Upper lobe of left lung (tissue), 6 donors: ENCODE data around the gene HOXA1. TPM values are rescaled to one million over a fixed set of nuclear protein-coding genes. Genes with fewer than 3 reads are reported as not detected.
A peak's percentile ranks its signal among the peaks of the same experiment; 100 is the strongest.

Experiments used
- ATAC-seq, 2 donors: fragments of 200-7000 bp; cut with Tn5 transposase; one replicate each; pipeline ENCODE4 v1.9.1; 2022; ENCODE audit warnings: mild to moderate bottlenecking in 2 of 2, moderate library complexity in 2 of 2; ENCODE audit not compliant: low FRiP score in 2 of 2
- DNase-seq, 2 donors: peaks; one replicate each; pipeline ENCODE4 v3.0.0-alpha.2; 2019 to 2020
- H3K27ac ChIP-seq, 4 donors: fragments of 200-600 bp; sonication (generic); one replicate each; pipeline ENCODE4 v1.5.1; 2016 to 2019
- H3K27me3 ChIP-seq, 4 donors: fragments of 200-600 bp; sonication (generic); one replicate each; pipeline ENCODE4 v1.5.1; 2017 to 2019
- H3K36me3 ChIP-seq, 4 donors: fragments of 200-600 bp; sonication (generic); one replicate each; pipeline ENCODE4 v1.5.1; 2016 to 2019
- H3K4me1 ChIP-seq, 4 donors: fragments of 200-600 bp; sonication (generic); one replicate each; pipeline ENCODE4 v1.5.1; 2018 to 2019
- H3K4me3 ChIP-seq, 4 donors: fragments of 200-600 bp; sonication (generic); one replicate each; pipeline ENCODE4 v1.5.1; 2017 to 2019; ENCODE audit warnings: mild to moderate bottlenecking in 2 of 4, moderate library complexity in 1 of 4
- H3K9me3 ChIP-seq, 4 donors: fragments of 200-600 bp; sonication (generic); one replicate each; pipeline ENCODE4 v1.5.1; 2018 to 2019
- EP300 ChIP-seq, 4 donors: sonication (generic); formaldehyde crosslinking; IDR thresholded peaks; one replicate each; pipeline ENCODE4 v1.5.1; 2017; ENCODE audit warnings: antibody characterized with exemption in 4 of 4, control low read depth in 2 of 4
- POLR2A ChIP-seq, 4 donors: fragments of 450-650 bp; IDR thresholded peaks; one replicate each; pipeline ENCODE4 v1.5.1; 2016 to 2017; ENCODE audit warnings: antibody characterized with exemption in 4 of 4, mild to moderate bottlenecking in 2 of 4
- POLR2AphosphoS5 ChIP-seq, 2 donors: sonication (generic); formaldehyde crosslinking; IDR thresholded peaks; one replicate each; pipeline ENCODE4 v1.5.1; 2017; ENCODE audit warnings: antibody characterized with exemption in 2 of 2
- WGBS, 2 donors: methylation state at CpG; one replicate each; pipeline ENCODE4 v1.1.5; 2017 to 2018; 5-methylcytosine and 5-hydroxymethylcytosine counted together
- total RNA-seq, 6 donors: library from RNA; depleted of rRNA in 4 of 6; stranded (reverse); fragments of >200 nt in 4 of 6; gene quantifications; one replicate each; pipeline versions ENCODE4 v1.1.0 to v1.2.1, GENCODE V29; 2016 to 2021
- TF ChIP-seq, protein P1 (sequence below), 6 experiments: fragments of 450-650 bp in 4 of 6; fragments of 200-600 bp in 2 of 6; sonication (generic) in 2 of 6; IDR thresholded peaks; one replicate each; pipeline ENCODE4 v1.5.1; 2016 to 2019; ENCODE audit warnings: antibody characterized with exemption in 6 of 6
- donor health status: DM: no; HTN: no; CAD: no; lungs with moderate emphysema.
- donor health status: DM: no; HTN: yes; CAD: no; lungs with severe emphysema.

Gene HOXA1
- total RNA-seq, 6 donors from 2014 or later = 0.46 to 2.1 (median 0.64) TPM; not detected in 3

- WGBS, 2 donors = 36 to 57% methylated on average over 4 of the region's 4 CpGs
- DNase-seq (no peak), ATAC-seq (no peak)
- peaks cover 16 to 37% (median 34%) of the 10 kb centered on the region in 4 donors for H3K4me1 ChIP-seq
- TF ChIP-seq, protein P1, sequence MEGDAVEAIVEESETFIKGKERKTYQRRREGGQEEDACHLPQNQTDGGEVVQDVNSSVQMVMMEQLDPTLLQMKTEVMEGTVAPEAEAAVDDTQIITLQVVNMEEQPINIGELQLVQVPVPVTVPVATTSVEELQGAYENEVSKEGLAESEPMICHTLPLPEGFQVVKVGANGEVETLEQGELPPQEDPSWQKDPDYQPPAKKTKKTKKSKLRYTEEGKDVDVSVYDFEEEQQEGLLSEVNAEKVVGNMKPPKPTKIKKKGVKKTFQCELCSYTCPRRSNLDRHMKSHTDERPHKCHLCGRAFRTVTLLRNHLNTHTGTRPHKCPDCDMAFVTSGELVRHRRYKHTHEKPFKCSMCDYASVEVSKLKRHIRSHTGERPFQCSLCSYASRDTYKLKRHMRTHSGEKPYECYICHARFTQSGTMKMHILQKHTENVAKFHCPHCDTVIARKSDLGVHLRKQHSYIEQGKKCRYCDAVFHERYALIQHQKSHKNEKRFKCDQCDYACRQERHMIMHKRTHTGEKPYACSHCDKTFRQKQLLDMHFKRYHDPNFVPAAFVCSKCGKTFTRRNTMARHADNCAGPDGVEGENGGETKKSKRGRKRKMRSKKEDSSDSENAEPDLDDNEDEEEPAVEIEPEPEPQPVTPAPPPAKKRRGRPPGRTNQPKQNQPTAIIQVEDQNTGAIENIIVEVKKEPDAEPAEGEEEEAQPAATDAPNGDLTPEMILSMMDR (IDR thresholded peaks at IDR 0.05) = no peak
- TF ChIP-seq POLR2A (IDR thresholded peaks at IDR 0.05) (no peak), EP300 (IDR thresholded peaks at IDR 0.05) (no peak), POLR2AphosphoS5 (IDR thresholded peaks at IDR 0.05) (no peak)
- no peaks in the 10 kb centered on the region for H3K9me3 ChIP-seq
- H3K36me3 ChIP-seq = no peaks in the 10 kb centered on the region
- peak overlapping the region; percentile 44 to 95 (median 60) for H3K27ac ChIP-seq
- peak overlapping the region in 1 of 4 donors; percentile 72 for H3K4me3 ChIP-seq
- peaks cover 0 to 3% (median 0%) of the 10 kb centered on the region in 4 donors for H3K27me3 ChIP-seq
Measured at GRCh38 chr7:27111751-27112277, 16.0 kb upstream of the HOXA1 start.

- DNase-seq (no peak), ATAC-seq (peak in 1 of 2 donors; percentile 22)
- peak overlapping the region; percentile 44 to 95 (median 60) for H3K27ac ChIP-seq
- H3K4me3 ChIP-seq = peak overlapping the region in 2 of 4 donors; percentile 27 to 72
- 45 to 68% methylated on average over 6 of the region's 6 CpGs for WGBS, 2 donors
- H3K27me3 ChIP-seq = peaks cover 0 to 3% (median 0%) of the 10 kb centered on the region in 4 donors
- TF ChIP-seq, protein P1 (IDR thresholded peaks at IDR 0.05) = no peak
- TF ChIP-seq POLR2AphosphoS5 (IDR thresholded peaks at IDR 0.05) = peak in 1 of 2 donors; percentile 67
- no peak for TF ChIP-seq POLR2A (IDR thresholded peaks at IDR 0.05)
- no peak for TF ChIP-seq EP300 (IDR thresholded peaks at IDR 0.05)
- no peaks in the 10 kb centered on the region for H3K9me3 ChIP-seq
- peaks cover 16 to 37% (median 35%) of the 10 kb centered on the region in 4 donors for H3K4me1 ChIP-seq
- H3K36me3 ChIP-seq = no peaks in the 10 kb centered on the region
Measured at GRCh38 chr7:27111042-27111750, 15.4 kb upstream of the HOXA1 start.

DNA sequence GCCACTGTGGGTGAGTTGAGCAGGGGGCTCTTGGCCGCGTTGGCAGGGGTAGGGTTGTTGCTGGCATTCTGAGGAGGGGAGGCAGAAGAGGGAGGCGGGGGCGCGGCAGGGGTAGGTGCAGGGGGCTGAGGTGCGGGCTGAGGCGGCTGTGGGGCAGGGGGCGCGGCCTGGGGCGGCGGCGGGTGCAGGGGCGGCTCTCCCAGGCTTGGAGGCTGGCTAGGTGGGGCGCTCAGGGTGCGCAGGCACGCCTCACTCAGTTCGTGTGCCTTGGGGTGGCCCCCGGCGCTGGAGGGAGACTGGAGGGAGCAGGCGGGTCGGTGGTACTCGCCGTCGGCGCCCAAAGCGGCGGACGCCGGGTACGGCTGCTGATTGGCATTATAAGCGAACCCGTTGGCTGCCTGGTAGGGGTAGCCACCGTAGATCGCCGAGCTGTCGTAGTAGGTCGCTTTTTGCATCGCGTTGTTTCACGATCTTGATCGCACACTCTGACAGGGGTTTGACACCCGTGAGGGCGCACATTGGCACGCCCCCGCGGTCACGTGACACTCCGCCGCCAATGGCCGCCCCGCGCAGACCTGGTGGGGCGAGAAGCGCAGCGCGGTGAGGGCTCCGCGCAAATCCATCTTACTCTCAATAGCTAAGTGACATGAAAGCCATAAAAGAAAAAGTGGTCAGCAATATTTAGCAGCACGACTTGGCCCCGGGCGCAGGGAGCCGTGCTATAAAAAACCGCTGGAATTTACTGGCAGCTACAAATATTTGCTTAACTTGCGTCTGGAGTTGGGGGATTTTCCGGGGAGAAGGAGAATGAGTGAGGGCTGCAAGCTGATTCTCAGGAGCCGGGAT lies 14.6 kb upstream of the HOXA1 start:
- ATAC-seq (peak in 1 of 2 donors; percentile 55), DNase-seq (peak in 1 of 2 donors; percentile 93)
- TF ChIP-seq EP300 (IDR thresholded peaks at IDR 0.05) (no peak), POLR2AphosphoS5 (IDR thresholded peaks at IDR 0.05) (peak in 1 of 2 donors; percentile 45), POLR2A (IDR thresholded peaks at IDR 0.05) (no peak)
- H3K27me3 ChIP-seq = peaks cover 0 to 3% (median 0%) of the 10 kb centered on the region in 4 donors
- H3K4me3 ChIP-seq = peak overlapping the region in 2 of 4 donors; percentile 20 to 27
- no peaks in the 10 kb centered on the region for H3K36me3 ChIP-seq
- H3K9me3 ChIP-seq = no peaks in the 10 kb centered on the region
- peaks cover 16 to 38% (median 35%) of the 10 kb centered on the region in 4 donors for H3K4me1 ChIP-seq
- peak overlapping the region; percentile 60 to 95 (median 76) for H3K27ac ChIP-seq
- WGBS, 2 donors = 62 to 75% methylated on average over 53 to 66 of the region's 66 CpGs

GRCh38 chr7:27109466-27110185 lies 13.8 kb upstream of the HOXA1 start:
- Histone ChIP-seq H3K9me3 (no peaks in the 10 kb centered on the region), H3K36me3 (no peaks in the 10 kb centered on the region), H3K27ac (peak overlapping the region; percentile 89 to 95 (median 94)), H3K27me3 (peaks cover 0 to 5% (median under 1%) of the 10 kb centered on the region in 4 donors), H3K4me3 (no peak overlapping the region), H3K4me1 (peaks cover 16 to 45% (median 35%) of the 10 kb centered on the region in 4 donors)
- DNase-seq (no peak), ATAC-seq (no peak)
- TF ChIP-seq, protein P1 (IDR thresholded peaks at IDR 0.05) = no peak
- 63 to 86% methylated on average over 3 to 4 of the region's 4 CpGs for WGBS, 2 donors
